Measurements from ENCODE around the gene SYVN1.
A peak's percentile ranks its signal among the peaks of the same experiment; 100 is the strongest.

SYVN1 gene

GRCh38 chr11:65111744-65112545 lies 22.4 kb downstream of the SYVN1 start, which contains the start of gene TM7SF2:
TM7SF2 (plus strand) TSS chr11:65111872; CDS start chr11:65112016, 144 bp downstream.
- DNase-seq: peak; percentile 89

DNA sequence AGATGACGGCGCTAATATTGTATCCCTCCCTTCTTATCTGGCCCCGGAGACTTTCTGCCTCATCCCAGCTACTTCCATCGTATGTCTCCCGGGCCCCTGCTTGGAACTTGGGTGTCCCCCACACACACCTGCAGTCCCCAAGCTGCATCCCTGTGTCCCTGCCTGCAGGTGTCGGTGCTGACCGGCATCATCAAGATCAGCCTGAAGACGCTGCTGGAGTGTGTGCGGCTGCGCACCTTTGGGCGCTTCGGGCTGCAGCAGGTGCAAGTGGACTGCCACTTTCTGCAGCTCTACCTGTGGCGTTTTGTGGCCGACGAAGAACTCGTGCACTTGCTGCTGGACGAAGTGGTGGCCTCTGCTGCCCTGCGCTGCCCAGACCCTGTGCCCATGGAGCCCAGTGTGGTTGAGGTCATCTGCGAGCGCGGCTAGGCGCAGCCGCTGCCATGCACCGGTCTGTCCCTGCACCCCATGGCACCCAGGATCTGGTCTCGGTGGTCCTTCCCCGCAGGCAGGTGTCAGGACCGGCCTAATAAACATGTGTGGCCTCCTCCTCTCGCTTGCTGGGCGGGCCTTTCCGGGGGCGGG lies 23.1 kb downstream of the SYVN1 start:
- no peak for DNase-seq

DNA sequence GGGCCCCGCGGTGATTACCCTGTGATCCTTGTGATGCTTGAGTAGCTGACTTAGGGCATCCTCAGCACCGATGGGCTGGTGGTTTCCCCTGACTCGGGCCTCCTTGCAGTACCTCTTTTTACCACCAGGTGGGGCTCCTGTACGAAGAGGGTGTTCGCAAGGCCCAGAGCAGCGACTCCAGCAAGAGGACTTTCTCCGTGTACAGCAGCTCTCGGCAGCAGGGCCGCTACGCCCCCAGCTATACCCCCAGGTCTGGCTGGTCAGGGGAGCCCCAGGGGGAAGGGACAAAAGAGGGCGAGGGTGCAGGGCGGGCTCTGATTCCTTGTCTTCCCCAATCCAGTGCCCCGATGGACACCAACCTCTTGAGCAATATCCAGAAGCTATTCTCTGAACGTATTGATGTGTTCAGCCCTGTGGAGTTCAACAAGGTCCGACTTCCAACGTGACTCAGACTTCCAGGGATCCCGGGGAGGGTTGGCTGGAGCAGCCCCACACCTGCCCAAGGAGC lies 23.9 kb downstream of the SYVN1 start:
- DNase-seq: peak; percentile 93

DNA sequence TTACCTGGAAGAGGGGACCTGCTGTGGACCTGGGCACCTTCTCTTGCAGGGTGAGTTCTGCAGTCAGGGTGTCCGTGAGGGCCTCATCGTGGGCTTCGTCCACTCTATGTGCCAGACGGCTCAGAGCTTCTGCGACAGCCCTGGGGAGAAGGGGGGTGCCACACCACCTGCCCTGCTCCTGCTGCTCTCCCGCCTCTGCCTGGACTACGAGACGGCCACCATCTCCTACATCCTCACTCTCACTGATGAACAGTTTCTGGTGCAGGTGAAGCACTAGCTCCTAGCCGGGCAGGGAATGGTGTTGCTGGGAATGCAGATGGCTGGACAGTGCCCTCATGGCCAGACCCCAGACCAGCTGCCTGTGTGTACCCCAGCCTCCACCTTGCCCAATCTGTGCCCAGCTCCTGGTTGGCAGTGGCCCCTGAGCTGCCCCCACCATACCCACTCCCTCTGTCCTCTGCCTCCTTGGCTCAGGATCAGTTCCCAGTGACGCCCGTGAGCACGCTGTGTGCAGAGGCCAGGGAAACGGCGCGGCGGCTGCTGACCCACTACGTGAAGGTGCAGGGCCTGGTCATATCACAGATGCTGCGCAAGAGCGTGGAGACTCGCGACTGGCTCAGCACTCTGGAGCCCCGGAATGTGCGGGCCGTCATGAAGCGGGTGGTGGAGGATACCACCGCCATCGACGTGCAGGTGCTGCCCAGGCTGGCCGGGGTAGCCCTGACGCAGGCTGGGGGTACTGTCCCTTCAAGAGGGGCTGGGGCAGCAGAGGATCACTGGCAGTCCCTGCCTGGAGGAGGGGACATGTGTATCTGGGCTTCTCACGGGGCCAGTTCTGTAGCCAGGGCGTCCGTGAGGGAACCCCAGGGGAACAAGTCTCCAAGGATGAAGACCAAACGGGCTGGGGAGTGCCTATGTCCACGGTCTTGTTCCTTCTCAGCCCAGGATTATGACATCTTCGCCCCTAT lies 24.8 kb downstream of the SYVN1 start:
- DNase-seq: no peak

GRCh38 chr11:65108469-65109123 lies 25.7 kb downstream of the SYVN1 start:
- no peak for DNase-seq

DNA sequence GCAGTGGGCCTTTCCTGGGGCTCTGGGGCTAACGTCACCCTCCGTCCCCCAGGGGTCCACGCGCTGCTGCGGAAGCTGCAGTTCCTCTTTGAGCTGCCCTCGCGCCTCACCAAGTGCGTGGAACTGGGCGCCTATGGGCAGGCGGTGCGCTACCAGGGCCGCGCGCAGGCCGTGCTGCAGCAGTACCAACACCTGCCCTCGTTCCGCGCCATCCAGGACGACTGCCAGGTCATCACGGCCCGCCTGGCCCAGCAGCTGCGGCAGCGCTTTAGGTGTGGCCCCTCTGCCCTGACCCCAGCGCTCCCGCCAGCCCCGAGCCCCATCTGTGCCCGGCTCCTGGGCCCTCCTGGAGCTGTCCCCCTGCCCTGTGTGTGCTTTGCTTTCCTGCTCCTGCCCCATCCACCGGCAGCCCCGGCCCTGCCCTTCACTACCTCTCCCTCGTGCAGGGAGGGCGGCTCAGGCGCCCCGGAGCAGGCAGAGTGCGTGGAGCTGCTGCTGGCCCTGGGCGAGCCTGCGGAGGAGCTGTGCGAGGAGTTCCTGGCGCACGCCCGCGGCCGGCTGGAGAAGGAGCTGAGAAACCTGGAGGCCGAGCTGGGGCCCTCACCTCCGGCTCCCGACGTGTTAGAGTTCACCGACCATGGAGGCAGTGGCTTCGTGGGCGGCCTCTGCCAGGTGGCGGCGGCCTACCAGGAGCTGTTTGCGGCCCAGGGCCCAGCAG lies 26.4 kb downstream of the SYVN1 start:
- no peak for DNase-seq

DNA sequence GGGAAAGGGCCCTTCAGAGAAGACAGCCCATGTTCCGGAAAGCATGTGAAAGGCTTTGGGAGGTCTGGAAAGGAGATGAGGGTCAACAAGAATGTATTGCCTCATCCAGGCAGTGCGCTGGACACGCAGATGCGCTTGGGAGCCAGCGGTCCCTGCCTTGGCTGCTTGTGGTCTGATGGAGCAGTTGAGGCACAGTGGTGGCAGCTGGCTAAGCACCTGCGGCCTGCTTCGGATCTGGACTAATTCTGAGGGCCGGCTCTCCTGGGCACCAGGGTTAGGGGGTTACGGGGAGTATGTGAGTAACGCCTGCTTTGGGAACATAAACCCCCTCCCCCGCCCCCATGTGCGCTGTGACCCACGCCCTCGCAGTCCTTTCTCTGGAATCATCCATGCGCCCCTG lies 27.2 kb downstream of the SYVN1 start:
- DNase-seq: no peak

DNA sequence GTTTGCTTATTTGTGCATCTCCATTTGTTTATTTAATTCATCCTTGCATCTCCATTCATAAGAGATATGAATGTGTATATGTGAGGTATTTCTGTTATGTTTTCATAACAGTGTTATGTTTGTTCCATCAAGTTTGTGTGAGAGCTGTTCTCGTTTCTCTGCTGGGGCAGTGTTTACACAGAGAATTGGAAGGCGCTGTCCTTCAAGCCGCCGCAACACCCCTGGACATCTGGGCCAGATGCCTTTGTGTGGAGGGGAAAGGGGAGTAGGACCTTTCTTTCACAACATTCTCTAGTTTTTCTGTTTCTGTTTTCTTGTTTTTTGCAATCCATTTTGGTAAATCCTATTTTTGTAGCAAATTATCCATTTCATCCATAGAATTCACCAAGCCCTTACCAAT lies 29.7 kb downstream of the SYVN1 start:
- DNase-seq: no peak

GRCh38 chr11:65103476-65103875 lies 30.8 kb downstream of the SYVN1 start:
- DNase-seq: no peak

DNA sequence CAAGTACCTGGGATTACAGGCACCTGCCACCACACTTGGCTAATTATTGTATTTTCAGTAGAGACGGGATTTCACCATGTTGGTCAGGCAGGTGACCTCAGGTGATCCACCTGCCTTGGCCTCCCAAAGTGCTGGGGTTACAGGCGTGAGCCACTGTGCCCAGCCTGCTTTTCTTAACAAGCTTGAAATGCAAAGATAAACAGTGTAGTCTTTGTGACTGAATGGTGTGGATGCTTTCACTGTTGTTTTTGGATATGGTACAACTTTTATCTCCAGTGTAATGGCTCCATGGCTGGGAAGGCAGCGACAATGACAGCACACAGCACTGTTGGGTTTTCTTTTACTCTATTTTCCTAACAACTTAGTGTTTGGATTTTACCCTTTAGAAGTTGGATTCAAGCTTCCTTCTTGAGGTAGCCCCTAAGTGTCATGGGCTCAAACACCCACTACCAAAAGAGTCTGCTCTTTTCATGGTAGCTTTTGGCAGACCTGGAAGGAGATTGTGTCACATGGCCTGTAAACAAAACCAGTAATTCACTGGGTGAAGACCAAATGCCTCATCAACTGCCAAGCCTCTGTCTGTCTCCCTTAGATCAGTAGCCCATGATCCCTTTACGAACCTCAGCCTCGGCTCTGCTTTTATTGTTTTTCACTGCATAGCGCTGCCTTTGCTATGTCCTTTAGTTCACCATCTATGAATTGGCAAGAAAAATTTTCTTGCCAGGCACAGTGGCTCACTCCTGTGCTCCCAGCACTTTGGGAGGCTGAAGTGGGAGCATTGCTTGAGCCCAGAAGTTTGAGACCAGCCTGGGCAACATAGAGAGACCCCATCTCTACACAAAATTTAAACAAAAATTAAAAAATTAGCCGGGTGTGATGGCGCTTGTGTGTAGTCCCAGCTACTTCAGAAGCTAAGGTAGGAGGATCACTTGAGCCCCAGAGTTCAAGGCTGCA lies 31.9 kb downstream of the SYVN1 start:
- DNase-seq: no peak

- DNase-seq: no peak
Observed at GRCh38 chr11:65100674-65101350, 33.5 kb downstream of the SYVN1 start.

GRCh38 chr11:65096926-65097325 lies 37.4 kb downstream of the SYVN1 start:
- DNase-seq: no peak

DNA sequence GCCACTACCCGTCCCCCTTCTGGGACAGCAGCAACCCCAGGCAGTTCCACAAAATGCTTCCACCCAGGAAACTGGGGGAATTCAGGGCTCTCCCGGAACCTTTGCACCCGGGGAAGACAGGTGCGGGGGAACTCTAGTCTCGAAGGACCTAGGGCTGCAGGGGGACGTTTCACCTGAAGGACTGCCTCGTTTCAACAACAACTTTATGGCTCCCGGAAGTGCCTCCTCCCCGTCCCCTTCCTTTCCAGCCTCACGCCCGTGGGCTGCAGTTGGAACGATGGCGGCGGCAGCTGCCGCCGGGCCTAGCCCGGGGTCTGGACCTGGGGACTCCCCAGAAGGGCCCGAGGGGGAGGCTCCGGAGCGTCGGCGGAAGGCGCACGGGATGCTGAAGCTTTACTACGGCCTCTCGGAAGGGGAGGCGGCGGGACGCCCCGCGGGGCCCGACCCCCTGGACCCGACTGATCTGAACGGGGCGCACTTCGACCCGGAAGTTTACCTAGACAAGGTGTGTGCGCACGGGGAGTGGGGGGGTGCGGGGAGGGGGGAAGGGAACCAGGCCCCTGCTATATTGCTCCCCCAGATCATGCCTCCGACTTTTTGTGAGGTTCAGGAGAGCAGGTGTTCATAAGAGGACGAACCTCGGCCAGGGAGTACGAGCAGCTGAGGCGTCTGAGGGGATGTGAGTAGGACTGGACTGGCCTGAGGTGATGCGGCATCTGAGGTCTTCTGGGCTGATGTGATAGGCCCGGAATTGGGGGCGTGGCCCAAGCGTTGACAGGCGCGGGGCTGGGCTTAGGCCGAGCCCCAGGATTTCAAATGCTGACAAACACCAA lies 38.1 kb downstream of the SYVN1 start, which contains the start of gene VPS51:
TSS of gene VPS51 (plus strand) at position 241 of the 833 bp plus-strand sequence. CDS start at position 278, 37 bp downstream.
- DNase-seq: peak; percentile 89

DNA sequence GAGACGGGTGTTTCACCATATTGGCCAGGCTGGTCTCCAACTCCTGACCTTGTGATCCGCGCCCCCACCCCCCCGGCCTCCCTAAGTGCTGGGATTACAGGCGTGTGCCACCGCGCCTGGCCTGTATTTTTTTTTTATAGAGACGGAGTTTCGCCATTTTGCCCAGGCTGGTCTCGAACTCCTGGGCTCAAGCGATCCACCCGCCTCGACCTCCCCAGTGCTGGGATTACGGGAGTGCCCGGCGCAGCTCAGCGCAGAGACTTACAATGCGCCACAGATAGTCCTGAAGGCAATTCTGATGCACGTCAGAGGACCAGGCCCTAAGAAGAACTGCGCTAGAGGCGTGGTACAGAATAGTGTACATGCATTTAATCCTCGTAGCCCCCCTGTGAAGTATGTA lies 38.9 kb downstream of the SYVN1 start:
- no peak for DNase-seq

DNA sequence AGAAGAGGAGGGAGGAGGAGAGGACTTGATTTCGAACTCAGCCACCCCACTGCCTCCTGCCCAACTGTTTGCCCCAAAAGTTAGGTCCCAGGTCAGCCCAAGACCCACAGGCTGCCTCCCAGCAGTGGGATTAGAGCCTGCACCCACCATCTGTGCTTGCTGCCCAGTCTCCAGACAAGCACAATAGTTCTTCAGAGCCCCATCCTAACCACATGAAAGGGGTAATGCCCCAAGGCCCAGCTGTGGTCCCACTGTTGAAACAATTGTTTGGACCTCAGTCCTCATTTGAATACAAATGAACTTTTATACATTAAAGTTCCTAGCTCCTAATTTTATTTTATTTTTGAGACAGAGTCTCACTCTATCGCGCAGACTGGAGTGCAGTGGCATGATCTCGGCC lies 43.7 kb downstream of the SYVN1 start:
- DNase-seq: no peak

- no peak for DNase-seq
Observed at GRCh38 chr11:65089621-65090020, 44.7 kb downstream of the SYVN1 start.

- no peak for DNase-seq
Observed at GRCh38 chr11:65087827-65088226, 46.5 kb downstream of the SYVN1 start.

DNA sequence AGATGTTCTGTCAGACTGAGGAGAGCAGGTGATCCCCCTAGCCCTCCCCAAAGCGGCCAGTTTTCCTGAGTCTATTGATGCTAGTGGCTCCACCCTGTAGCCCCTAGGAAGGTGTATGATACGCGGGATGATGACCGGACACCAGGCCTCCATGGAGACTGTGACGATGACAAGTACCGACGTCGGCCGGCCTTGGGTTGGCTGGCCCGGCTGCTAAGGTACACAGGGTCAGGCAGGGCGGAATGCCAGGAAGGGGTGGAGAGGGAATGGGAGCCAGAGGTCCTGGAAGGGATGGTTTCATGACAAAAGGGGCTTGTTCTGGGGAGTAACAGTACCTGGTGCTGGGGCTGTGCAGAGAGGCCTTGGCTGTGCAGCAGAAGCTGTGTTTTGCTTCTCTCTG lies 47.1 kb downstream of the SYVN1 start:
- no peak for DNase-seq

DNA sequence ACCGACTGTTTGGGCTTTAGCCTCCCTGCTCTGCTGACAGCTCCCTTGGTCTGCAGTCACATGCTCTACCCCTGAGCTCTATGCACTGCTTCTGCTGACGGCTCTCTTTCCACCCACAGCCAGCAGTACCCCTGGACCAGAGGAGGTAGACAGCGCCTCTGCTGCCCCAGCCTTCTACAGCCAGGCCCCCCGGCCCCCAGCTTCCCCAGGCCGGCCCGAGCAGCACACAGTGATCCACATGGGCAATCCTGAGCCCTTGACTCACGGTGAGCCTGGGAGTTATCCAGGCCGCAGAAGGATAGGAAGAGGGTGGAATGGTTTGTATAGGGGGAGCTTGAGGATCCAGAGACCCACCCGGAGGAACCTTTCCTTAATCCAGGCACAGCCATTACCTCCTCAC lies 47.5 kb downstream of the SYVN1 start:
- DNase-seq: no peak
